Measurements from ENCODE around the gene STOX2. TPM values are rescaled to one million over a fixed set of nuclear protein-coding genes. Genes with fewer than 3 reads are reported as not detected.

STOX2 gene
- polyA plus RNA-seq, 1 of the 3 experiments (the other 2 are of a cell fraction), result 0.16 TPM

- Histone ChIP-seq H2AFZ (ENCODE audit: low read depth) (no peak overlapping the region), H3K27ac (ENCODE audit: low read depth in 2 of 2, low read length in 1 of 2) (no peak overlapping the region), H3K9me3 (no peaks in the 10 kb centered on the region), H3K36me3 (replicated peaks in 1 of 2; ENCODE audit: control insufficient read depth in 1 of 2, insufficient read depth in 2 of 2, low read length in 1 of 2) (no peaks in the 10 kb centered on the region), H4K20me1 (ENCODE audit: insufficient read depth) (no peaks in the 10 kb centered on the region), H3K9me2 (no peaks in the 10 kb centered on the region), H3K9ac (no peak overlapping the region), H3F3A (replicated peaks; ENCODE audit: insufficient read depth) (no peaks in the 10 kb centered on the region), H3K79me2 (ENCODE audit: insufficient read depth) (no peaks in the 10 kb centered on the region), H3K27me3 (ENCODE audit: insufficient read depth) (peaks cover 6% of the 10 kb centered on the region), H3K4me3 (ENCODE audit: low read depth in 2 of 2, low read length in 1 of 2) (no peak overlapping the region), H3K4me2 (no peak overlapping the region), H3K4me1 (ENCODE audit: control insufficient read depth in 1 of 2, insufficient read depth in 2 of 2, low read depth in 1 of 2, low read length in 1 of 2) (peaks cover 0 to 8% of the 10 kb centered on the region in 2 experiments; a peak in 1 of 4 replicates)
- 51% methylated on average over 14 of the region's 14 CpGs for WGBS (ENCODE audit: low lambda C conversion rate)
- CTCF ChIA-PET, result no interaction called here
- POLR2A ChIA-PET, result no interaction called here
- TF ChIP-seq FOXJ3 (CRISPR knock-in tag; IDR thresholded peaks at IDR 0.05) (no peak), POLR2AphosphoS5 (IDR thresholded peaks at IDR 0.05; ENCODE audit: low read depth, low read length) (no peak), FOSL2 (IDR thresholded peaks at IDR 0.05; ENCODE audit: borderline replicate concordance, low read depth) (no peak), CTCF (IDR thresholded peaks at IDR 0.05) (no peak)
- DNase-seq, result no peak
Observed at GRCh38 chr4:183855323-183856190, 49.5 kb upstream of the STOX2 start.

- Histone ChIP-seq H3K4me3 (ENCODE audit: low read depth in 2 of 2, low read length in 1 of 2) (no peak overlapping the region), H3K79me2 (ENCODE audit: insufficient read depth) (no peaks in the 10 kb centered on the region), H2AFZ (ENCODE audit: low read depth) (no peak overlapping the region), H3K9me3 (no peaks in the 10 kb centered on the region), H3K4me2 (no peak overlapping the region), H3K27me3 (ENCODE audit: insufficient read depth) (peaks cover 6% of the 10 kb centered on the region), H3K9me2 (no peaks in the 10 kb centered on the region), H3K27ac (ENCODE audit: low read depth in 2 of 2, low read length in 1 of 2) (no peak overlapping the region), H3K9ac (no peak overlapping the region), H3F3A (replicated peaks; ENCODE audit: insufficient read depth) (no peaks in the 10 kb centered on the region), H3K36me3 (replicated peaks in 1 of 2; ENCODE audit: control insufficient read depth in 1 of 2, insufficient read depth in 2 of 2, low read length in 1 of 2) (no peaks in the 10 kb centered on the region), H4K20me1 (ENCODE audit: insufficient read depth) (no peaks in the 10 kb centered on the region), H3K4me1 (ENCODE audit: control insufficient read depth in 1 of 2, insufficient read depth in 2 of 2, low read depth in 1 of 2, low read length in 1 of 2) (peaks cover 0 to 8% of the 10 kb centered on the region in 2 experiments; a peak in 1 of 4 replicates)
- TF ChIP-seq FOXM1 (IDR thresholded peaks at IDR 0.05; ENCODE audit: low read depth) (no peak), TEAD4 (IDR thresholded peaks at IDR 0.05; ENCODE audit: borderline replicate concordance, insufficient read depth) (no peak), RXRA (IDR thresholded peaks at IDR 0.05; ENCODE audit: borderline replicate concordance, low read depth) (no peak), MAX (IDR thresholded peaks at IDR 0.05; ENCODE audit: low read depth) (no peak), USF1 (IDR thresholded peaks at IDR 0.05; ENCODE audit: borderline replicate concordance, low read depth) (no peak)
- DNase-seq, result no peak
- 70% methylated on average over 2 of the region's 5 CpGs for WGBS (ENCODE audit: low lambda C conversion rate)
- ChIA-PET CTCF (interaction anchor here (0.5 to 2.4 kb wide), 4 partner anchors 8 to 297 kb away, joined by 3 to 8 read pairs (median 4); no protein-coding TSS in a partner anchor), POLR2A (no interaction called here)
Observed at GRCh38 chr4:183857040-183857439, 48.1 kb upstream of the STOX2 start.

Data from SK-N-SH (cell line).